Ovary (tissue), 3 donors: ENCODE results near the gene MBNL2.

Source experiments
- CTCF ChIP-seq, 3 donors: fragments of 450-650 bp in 2 of 3; fragments of 200-600 bp in 1 of 3; IDR thresholded peaks; one replicate each; pipeline versions ENCODE4 v1.5.1 to v1.8.0; 2016 to 2022; ENCODE audit warnings: antibody characterized with exemption in 3 of 3, mild to moderate bottlenecking in 1 of 3
- EP300 ChIP-seq: sonication (generic); formaldehyde crosslinking; IDR thresholded peaks from one replicate; pipeline ENCODE4 v1.6.1; 2017; ENCODE audit warnings: antibody characterized with exemption
- POLR2A ChIP-seq: fragments of 450-650 bp; IDR thresholded peaks from one replicate; pipeline ENCODE4 v1.6.1; 2017; ENCODE audit warnings: antibody characterized with exemption, mild to moderate bottlenecking, moderate library complexity
- donor health status: DM: no; HTN: no; CAD: no.

- TF ChIP-seq CTCF (IDR thresholded peaks at IDR 0.05) (no peak), POLR2A (no peak), EP300 (no peak)
Measured at GRCh38 chr13:97319113-97319720, 97.1 kb downstream of the MBNL2 start.
